CD14-positive monocyte (primary cell): ENCODE results near the gene MACROH2A1. TPM values are rescaled to one million over a fixed set of nuclear protein-coding genes. Genes with fewer than 3 reads are reported as not detected.

Source experiments
- DNase-seq, 3 donors: peaks; one replicate each; pipeline ENCODE4 v3.0.0-alpha.2; 2011 to 2022
- H2AFZ ChIP-seq: 2 replicates; pipeline ENCODE4 v1.6.0; 2012; ENCODE audit warnings: mild to moderate bottlenecking, low read depth, low read length, inconsistent platforms; ENCODE audit not compliant: insufficient read depth, poor library complexity, severe bottlenecking
- H3K27ac ChIP-seq, 2 donors: 1 replicate in 1 of 2; 2 replicates in 1 of 2; pipeline ENCODE4 v1.5.1; 2012 to 2013; ENCODE audit warnings: low read length in 2 of 2, control low read depth in 1 of 2, inconsistent platforms in 1 of 2, low read depth in 1 of 2, mild to moderate bottlenecking in 1 of 2
- H3K27me3 ChIP-seq, 2 donors: one replicate each; pipeline versions ENCODE4 v1.6.0 to v1.6.1; 2011 to 2013; ENCODE audit warnings: low read length in 2 of 2; ENCODE audit not compliant: control insufficient read depth in 2 of 2, insufficient read depth in 2 of 2
- H3K36me3 ChIP-seq, 2 donors: replicated peaks in 1 of 2; 1 replicate in 1 of 2; 2 replicates in 1 of 2; pipeline versions ENCODE4 v1.5.1 to v1.6.1; 2012 to 2013; ENCODE audit warnings: low read length in 2 of 2, control low read depth in 1 of 2, inconsistent platforms in 1 of 2, mild to moderate bottlenecking in 1 of 2; ENCODE audit not compliant: insufficient read depth in 2 of 2, control insufficient read depth in 1 of 2
- H3K4me1 ChIP-seq, 2 donors: 1 replicate in 1 of 2; 2 replicates in 1 of 2; pipeline versions ENCODE4 v1.5.1 to v1.6.1; 2012 to 2013; ENCODE audit warnings: low read length in 2 of 2, control low read depth in 1 of 2, inconsistent platforms in 1 of 2, mild to moderate bottlenecking in 1 of 2, moderate library complexity in 1 of 2; ENCODE audit not compliant: insufficient read depth in 2 of 2, control insufficient read depth in 1 of 2
- H3K4me2 ChIP-seq: replicated peaks from 2 replicates; pipeline ENCODE3; 2012; ENCODE audit warnings: low read length, moderate library complexity, mild to moderate bottlenecking; ENCODE audit not compliant: poor library complexity, severe bottlenecking; ENCODE audit errors: extremely low read depth
- H3K4me3 ChIP-seq, 3 experiments: fragments of 200-600 bp in 1 of 3; sonication (generic) in 1 of 3; replicated peaks in 1 of 3; 1 replicate in 2 of 3; 2 replicates in 1 of 3; pipeline ENCODE4 v1.5.1; 2011 to 2013; ENCODE audit warnings: low read length in 3 of 3, mild to moderate bottlenecking in 3 of 3, control low read depth in 2 of 3, low read depth in 2 of 3, inconsistent platforms in 1 of 3, moderate library complexity in 1 of 3
- H3K79me2 ChIP-seq: 2 replicates; pipeline ENCODE4 v1.6.0; 2012; ENCODE audit warnings: mild to moderate bottlenecking, control low read depth, inconsistent platforms, low read length, moderate library complexity; ENCODE audit not compliant: insufficient read depth
- H3K9ac ChIP-seq: 2 replicates; pipeline ENCODE4 v1.6.0; 2017; ENCODE audit warnings: low read length, mild to moderate bottlenecking; ENCODE audit not compliant: insufficient read depth, poor library complexity, severe bottlenecking
- H3K9me3 ChIP-seq, 2 donors: replicated peaks in 1 of 2; 1 replicate in 1 of 2; 2 replicates in 1 of 2; pipeline versions ENCODE4 v1.5.1 to v1.6.1; 2012 to 2013; ENCODE audit warnings: low read length in 2 of 2, control low read depth in 1 of 2; ENCODE audit not compliant: control insufficient read depth in 1 of 2, insufficient read depth in 1 of 2
- H4K20me1 ChIP-seq: 2 replicates; pipeline ENCODE4 v1.6.0; 2012; ENCODE audit warnings: mild to moderate bottlenecking, low read length, control low read depth, moderate library complexity; ENCODE audit not compliant: insufficient read depth
- H3K27ac Mint-ChIP-seq, 7 donors: one replicate each; pipeline ENCODE4 v1.8.0; 2020; ENCODE audit warnings: mild to moderate bottlenecking in 7 of 7, mixed read lengths in 7 of 7, moderate library complexity in 6 of 7, inconsistent platforms in 2 of 7
- H3K27me3 Mint-ChIP-seq, 3 donors: one replicate each; pipeline ENCODE4 v1.8.0; 2021 to 2022; ENCODE audit warnings: low read depth in 3 of 3, mild to moderate bottlenecking in 3 of 3, mixed read lengths in 3 of 3, moderate library complexity in 3 of 3, inconsistent platforms in 1 of 3
- H3K36me3 Mint-ChIP-seq, 2 donors: one replicate each; pipeline ENCODE4 v1.8.0; 2020; ENCODE audit warnings: mixed read lengths in 2 of 2, inconsistent platforms in 1 of 2, mild to moderate bottlenecking in 1 of 2
- H3K4me1 Mint-ChIP-seq: one replicate; pipeline ENCODE4 v1.8.0; 2020; ENCODE audit warnings: mild to moderate bottlenecking, mixed read lengths
- H3K4me3 Mint-ChIP-seq, 2 donors: one replicate each; pipeline ENCODE4 v1.8.0; 2020; ENCODE audit warnings: mild to moderate bottlenecking in 2 of 2, mixed read lengths in 2 of 2, moderate library complexity in 1 of 2
- H3K9me3 Mint-ChIP-seq, 7 donors: one replicate each; pipeline ENCODE4 v1.8.0; 2020 to 2022; ENCODE audit warnings: mixed read lengths in 7 of 7, mild to moderate bottlenecking in 6 of 7, moderate library complexity in 6 of 7, inconsistent platforms in 2 of 7
- WGBS: methylation state at CpG from one replicate; pipeline ENCODE4 v1.1.5; 2013; ENCODE audit warnings: missing lambda C conversion rate; ENCODE audit not compliant: insufficient coverage; 5-methylcytosine and 5-hydroxymethylcytosine counted together
- intact Hi-C, 2 donors: fragments of 100-400 bp; cut with micrococcal nuclease; formaldehyde crosslinking; loops; one replicate each; pipeline versions ENCODE4 v1.15.0 to v1.15.1; 2023
- polyA plus RNA-seq, 3 donors: library from polyadenylated mRNA; depleted of rRNA in 1 of 3; unstranded in 2 of 3; stranded (reverse) in 1 of 3; fragments of 300-500 nt in 2 of 3; fragments of >200 nt in 1 of 3; fragmentation: Illumina TruSeq in 2 of 3; gene quantifications; 1 replicate in 2 of 3; 2 replicates in 1 of 3; pipeline ENCODE4 v1.2.3, GENCODE V29; 2012 to 2021
- TF ChIP-seq, protein P1 (sequence below): fragments of 200-600 bp; IDR thresholded peaks from one replicate; pipeline ENCODE4 v1.8.0; 2022; ENCODE audit warnings: antibody characterized with exemption, mild to moderate bottlenecking

Gene MACROH2A1
- polyA plus RNA-seq, 3 donors, result 352 to 443 (median 440) TPM

DNA sequence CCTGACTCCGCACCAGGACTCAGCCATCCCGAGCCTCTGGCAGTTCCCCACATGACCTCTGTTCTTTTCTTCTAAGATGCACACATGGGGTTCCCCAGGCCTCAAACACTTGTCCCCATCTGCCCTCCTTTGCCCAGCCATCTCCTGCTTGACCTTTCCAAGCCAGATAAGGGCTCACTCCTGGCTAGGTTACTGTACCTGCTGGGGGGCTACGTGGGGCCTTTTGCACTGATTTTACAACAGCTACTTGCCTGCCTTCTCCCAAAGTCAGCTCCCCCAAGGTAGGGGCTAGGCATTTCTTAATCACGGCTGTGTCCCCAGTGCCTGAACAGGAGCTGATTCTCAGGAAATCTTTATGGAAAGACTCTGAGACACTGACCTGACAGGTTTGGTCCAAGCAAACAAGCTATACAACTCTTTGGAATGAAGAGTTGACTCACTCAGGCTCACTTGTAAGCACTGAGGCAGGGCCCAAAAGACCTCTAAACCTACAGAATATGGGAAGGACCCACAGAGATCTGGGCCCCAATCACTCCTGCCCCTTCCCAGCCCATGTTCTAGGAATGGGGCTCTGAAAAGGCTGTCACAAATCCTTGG is 2.5 kb downstream of the MACROH2A1 start:
- H3K36me3 Mint-ChIP-seq, result peaks cover 29 to 39% of the 10 kb centered on the region in 2 donors
- H2AFZ ChIP-seq, result no peak overlapping the region
- H3K27me3 ChIP-seq, result no peaks in the 10 kb centered on the region
- H3K27ac Mint-ChIP-seq, result peak overlapping the region; percentile 94 to 99 (median 97)
- H3K4me1 Mint-ChIP-seq, result peaks cover 82% of the 10 kb centered on the region
- H4K20me1 ChIP-seq, result peaks cover 52% of the 10 kb centered on the region
- H3K4me2 ChIP-seq, result peak overlapping the region; percentile 92
- H3K27ac ChIP-seq, result peak overlapping the region; percentile 96
- intact Hi-C loops, result loop anchor here (5.0 kb wide), 3 partner anchors 36 to 61 kb away; no protein-coding TSS in a partner anchor
- H3K27me3 Mint-ChIP-seq, result peaks cover 0 to 1% (median 1%) of the 10 kb centered on the region in 3 donors
- H3K4me3 Mint-ChIP-seq, result peak overlapping the region; percentile 92 to 96
- peaks cover 0 to under 1% of the 10 kb centered on the region in 2 donors for H3K36me3 ChIP-seq
- H3K9ac ChIP-seq, result peak overlapping the region; percentile 96
- peaks cover 96% of the 10 kb centered on the region for H3K79me2 ChIP-seq
- H3K9me3 Mint-ChIP-seq, result peaks cover 0 to 3% (median 0%) of the 10 kb centered on the region in 7 donors
- H3K4me3 ChIP-seq, result peak overlapping the region; percentile 79 to 96 (median 96)
- 26% methylated on average over 3 of the region's 4 CpGs for WGBS
- peaks cover 83 to 84% of the 10 kb centered on the region in 2 donors for H3K4me1 ChIP-seq
- no peaks in the 10 kb centered on the region for H3K9me3 ChIP-seq
- DNase-seq, result no peak
- TF ChIP-seq, protein P1, sequence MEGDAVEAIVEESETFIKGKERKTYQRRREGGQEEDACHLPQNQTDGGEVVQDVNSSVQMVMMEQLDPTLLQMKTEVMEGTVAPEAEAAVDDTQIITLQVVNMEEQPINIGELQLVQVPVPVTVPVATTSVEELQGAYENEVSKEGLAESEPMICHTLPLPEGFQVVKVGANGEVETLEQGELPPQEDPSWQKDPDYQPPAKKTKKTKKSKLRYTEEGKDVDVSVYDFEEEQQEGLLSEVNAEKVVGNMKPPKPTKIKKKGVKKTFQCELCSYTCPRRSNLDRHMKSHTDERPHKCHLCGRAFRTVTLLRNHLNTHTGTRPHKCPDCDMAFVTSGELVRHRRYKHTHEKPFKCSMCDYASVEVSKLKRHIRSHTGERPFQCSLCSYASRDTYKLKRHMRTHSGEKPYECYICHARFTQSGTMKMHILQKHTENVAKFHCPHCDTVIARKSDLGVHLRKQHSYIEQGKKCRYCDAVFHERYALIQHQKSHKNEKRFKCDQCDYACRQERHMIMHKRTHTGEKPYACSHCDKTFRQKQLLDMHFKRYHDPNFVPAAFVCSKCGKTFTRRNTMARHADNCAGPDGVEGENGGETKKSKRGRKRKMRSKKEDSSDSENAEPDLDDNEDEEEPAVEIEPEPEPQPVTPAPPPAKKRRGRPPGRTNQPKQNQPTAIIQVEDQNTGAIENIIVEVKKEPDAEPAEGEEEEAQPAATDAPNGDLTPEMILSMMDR, result no peak

DNA sequence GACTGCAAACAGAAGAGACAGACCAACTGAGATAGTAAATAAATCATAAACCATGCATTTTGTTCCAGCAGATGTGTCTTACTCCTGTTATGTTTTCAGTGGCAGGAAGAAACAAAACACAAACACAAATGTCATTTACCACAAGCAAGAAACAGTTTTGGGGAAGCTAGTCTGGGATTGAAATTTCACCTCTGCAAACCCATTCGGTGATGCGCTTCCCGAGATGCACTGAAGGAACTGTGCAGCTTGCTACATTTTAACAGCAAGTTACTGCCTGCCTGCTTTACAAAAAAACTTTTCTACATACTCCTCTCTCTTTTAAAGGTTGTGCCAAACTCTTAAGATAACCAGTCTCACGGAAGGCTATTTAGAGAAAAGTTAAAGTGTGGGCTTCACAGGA is 3.2 kb downstream of the MACROH2A1 start:
- TF ChIP-seq, protein P1, result no peak
- H3K79me2 ChIP-seq, result peaks cover 98% of the 10 kb centered on the region
- Mint-ChIP-seq H3K9me3 (peaks cover 0 to 3% (median 0%) of the 10 kb centered on the region in 7 donors), H3K27me3 (peaks cover 0 to 1% (median 1%) of the 10 kb centered on the region in 3 donors), H3K4me1 (peaks cover 87% of the 10 kb centered on the region), H3K36me3 (peaks cover 33 to 42% of the 10 kb centered on the region in 2 donors), H3K4me3 (peak overlapping the region; percentile 92 to 96), H3K27ac (peak overlapping the region; percentile 94 to 99 (median 97))
- intact Hi-C loops, result loop anchor here (5.0 kb wide), 3 partner anchors 36 to 61 kb away; no protein-coding TSS in a partner anchor
- peaks cover 0 to 5% of the 10 kb centered on the region in 2 donors for H3K36me3 ChIP-seq
- peak; percentile 45 to 61 (median 53) for DNase-seq
- 0% methylated on average over 3 of the region's 4 CpGs for WGBS
- H2AFZ ChIP-seq, result no peak overlapping the region
- peaks cover 89 to 91% of the 10 kb centered on the region in 2 donors for H3K4me1 ChIP-seq
- no peaks in the 10 kb centered on the region for H3K27me3 ChIP-seq
- peaks cover 59% of the 10 kb centered on the region for H4K20me1 ChIP-seq
- H3K4me2 ChIP-seq, result peak overlapping the region; percentile 92
- peak overlapping the region; percentile 96 for H3K9ac ChIP-seq
- H3K27ac ChIP-seq, result peak overlapping the region; percentile 96
- no peaks in the 10 kb centered on the region for H3K9me3 ChIP-seq
- peak overlapping the region; percentile 9 to 96 (median 96) for H3K4me3 ChIP-seq
